GM12878 (cell line): ENCODE results near the gene APBA3. TPM values are rescaled to one million over a fixed set of nuclear protein-coding genes. Genes with fewer than 3 reads are reported as not detected.
A peak's percentile ranks its signal among the peaks of the same experiment; 100 is the strongest.

Source experiments
- ATF7 ChIP-seq: fragments of 450-650 bp; IDR thresholded peaks from 2 replicates; pipeline ENCODE4 v1.6.1; 2016; ENCODE audit warnings: low read depth, mild to moderate bottlenecking
- EED ChIP-seq: sonication (generic); IDR thresholded peaks from 2 replicates; pipeline ENCODE4 v1.6.1; 2016; ENCODE audit warnings: antibody characterized with exemption, low read depth
- HDAC2 ChIP-seq: fragments of 200-600 bp; sonication (generic); IDR thresholded peaks from 2 replicates; pipeline ENCODE4 v1.6.1; 2017
- IRF4 ChIP-seq: IDR thresholded peaks from 2 replicates; pipeline ENCODE4 v1.6.1; 2011; ENCODE audit warnings: low read depth, low read length
- NFXL1 ChIP-seq: fragments of 450-650 bp; IDR thresholded peaks from 2 replicates; pipeline ENCODE4 v1.6.1; 2017; ENCODE audit warnings: antibody characterized with exemption, mild to moderate bottlenecking, borderline replicate concordance
- NFYB ChIP-seq: IDR thresholded peaks from 2 replicates; pipeline ENCODE4 v1.6.1; 2011; ENCODE audit warnings: low read depth, mild to moderate bottlenecking, low read length, improper control_type of control experiment, moderate library complexity; ENCODE audit not compliant: insufficient read depth
- NR2F1 ChIP-seq: fragments of 450-650 bp; conservative IDR thresholded peaks from 2 replicates; pipeline ENCODE4 v1.6.1; 2017; ENCODE audit warnings: mild to moderate bottlenecking
- PAX8 ChIP-seq: fragments of 450-650 bp; IDR thresholded peaks from 2 replicates; pipeline ENCODE4 v1.6.1; 2017; ENCODE audit warnings: mild to moderate bottlenecking, moderate library complexity
- POLR2A ChIP-seq: IDR thresholded peaks from 2 replicates; pipeline ENCODE4 v1.6.1; 2011; ENCODE audit warnings: low read depth, mild to moderate bottlenecking, low read length
- RBBP5 ChIP-seq: fragments of 200-600 bp; sonication (generic); conservative IDR thresholded peaks from 2 replicates; pipeline ENCODE4 v1.6.1; 2016
- SIN3A ChIP-seq: IDR thresholded peaks from 2 replicates; pipeline ENCODE4 v1.6.1; 2012; ENCODE audit warnings: low read depth, low read length, improper control_type of control experiment
- SMAD1 ChIP-seq: fragments of 450-650 bp; IDR thresholded peaks from 2 replicates; pipeline ENCODE4 v1.6.1; 2018; ENCODE audit warnings: mild to moderate bottlenecking, low read depth; ENCODE audit not compliant: partially characterized antibody
- SREBF1 ChIP-seq: IDR thresholded peaks from 2 replicates; pipeline ENCODE4 v1.6.1; 2012; ENCODE audit warnings: mild to moderate bottlenecking, low read length
- STAT1 ChIP-seq: fragments of 450-650 bp; conservative IDR thresholded peaks from 2 replicates; pipeline ENCODE4 v1.6.1; 2014; ENCODE audit warnings: antibody characterized with exemption, mild to moderate bottlenecking
- STAT3 ChIP-seq: IDR thresholded peaks from 2 replicates; pipeline ENCODE4 v1.6.1; 2011; ENCODE audit warnings: low read depth, low read length, improper control_type of control experiment
- WRNIP1 ChIP-seq: IDR thresholded peaks from 2 replicates; pipeline ENCODE4 v1.6.1; 2011; ENCODE audit warnings: low read depth, low read length, improper control_type of control experiment, borderline replicate concordance
- ZNF217 ChIP-seq: fragments of 450-650 bp; IDR thresholded peaks from 2 replicates; pipeline ENCODE4 v1.6.1; 2017; ENCODE audit warnings: antibody characterized with exemption, mild to moderate bottlenecking
- polyA plus RNA-seq, 11 experiments: library from polyadenylated mRNA; depleted of rRNA in 4 of 11; unstranded in 6 of 11; stranded (reverse) in 5 of 11; fragments of >200 nt; fragmentation: Nextera tagmentation in 4 of 11; fragmentation: Illumina TruSeq in 1 of 11; extraction: Ambion mirVana in 4 of 11; extraction: Trizol in 1 of 11; gene quantifications; 1 replicate in 1 of 11; 2 replicates in 10 of 11; pipeline versions ENCODE4 v1.2.1 to v1.2.3, GENCODE V29; 2011 to 2016; ENCODE audit warnings: inconsistent platforms in 2 of 11, missing spikeins in 2 of 11, low read depth in 1 of 11
- total RNA-seq, 4 experiments: library from RNA; depleted of rRNA in 3 of 4; stranded (reverse); fragments of >200 nt in 3 of 4; fragmentation: Illumina TruSeq in 1 of 4; extraction: Trizol in 1 of 4; gene quantifications; 2 replicates each; pipeline versions ENCODE4 v1.2.1 to v1.2.3, GENCODE V29; 2013 to 2021
- TF ChIP-seq, protein P1 (sequence below), 3 experiments: IDR thresholded peaks in 2 of 3; conservative IDR thresholded peaks in 1 of 3; 2 replicates each; pipeline ENCODE4 v1.5.1; 2011; ENCODE audit warnings: low read depth in 3 of 3, low read length in 3 of 3, mild to moderate bottlenecking in 3 of 3, control low read depth in 2 of 3, moderate library complexity in 2 of 3, inconsistent platforms in 1 of 3, mixed read lengths in 1 of 3; ENCODE audit not compliant: control insufficient read depth in 2 of 3, insufficient read depth in 1 of 3; ENCODE audit errors: extremely low read depth in 1 of 3
- TF ChIP-seq, protein P2 (sequence below): IDR thresholded peaks from 2 replicates; pipeline ENCODE4 v1.6.1; 2011; ENCODE audit warnings: low read depth, low read length, improper control_type of control experiment, borderline replicate concordance
- TF ChIP-seq, protein P3 (sequence below): IDR thresholded peaks from 2 replicates; pipeline ENCODE4 v1.6.1; 2011; ENCODE audit warnings: borderline replicate concordance, low read depth, mild to moderate bottlenecking, moderate library complexity, mixed read lengths, low read length; ENCODE audit not compliant: insufficient read depth; ENCODE audit errors: extremely low read length
- TF ChIP-seq, protein P4 (sequence below): fragments of 450-650 bp; IDR thresholded peaks from 2 replicates; pipeline ENCODE4 v1.6.1; 2014; ENCODE audit warnings: mild to moderate bottlenecking
- TF ChIP-seq, protein P5 (sequence below): IDR thresholded peaks from 2 replicates; pipeline ENCODE4 v1.6.1; 2012; ENCODE audit warnings: mild to moderate bottlenecking, low read depth, low read length

Gene APBA3
- total and polyA plus RNA-seq, 10 of the 15 experiments (the other 5 are each of a cell fraction or from before 2014, with no cell fraction given): 0.31 to 36.4 (median 18.3) TPM

DNA sequence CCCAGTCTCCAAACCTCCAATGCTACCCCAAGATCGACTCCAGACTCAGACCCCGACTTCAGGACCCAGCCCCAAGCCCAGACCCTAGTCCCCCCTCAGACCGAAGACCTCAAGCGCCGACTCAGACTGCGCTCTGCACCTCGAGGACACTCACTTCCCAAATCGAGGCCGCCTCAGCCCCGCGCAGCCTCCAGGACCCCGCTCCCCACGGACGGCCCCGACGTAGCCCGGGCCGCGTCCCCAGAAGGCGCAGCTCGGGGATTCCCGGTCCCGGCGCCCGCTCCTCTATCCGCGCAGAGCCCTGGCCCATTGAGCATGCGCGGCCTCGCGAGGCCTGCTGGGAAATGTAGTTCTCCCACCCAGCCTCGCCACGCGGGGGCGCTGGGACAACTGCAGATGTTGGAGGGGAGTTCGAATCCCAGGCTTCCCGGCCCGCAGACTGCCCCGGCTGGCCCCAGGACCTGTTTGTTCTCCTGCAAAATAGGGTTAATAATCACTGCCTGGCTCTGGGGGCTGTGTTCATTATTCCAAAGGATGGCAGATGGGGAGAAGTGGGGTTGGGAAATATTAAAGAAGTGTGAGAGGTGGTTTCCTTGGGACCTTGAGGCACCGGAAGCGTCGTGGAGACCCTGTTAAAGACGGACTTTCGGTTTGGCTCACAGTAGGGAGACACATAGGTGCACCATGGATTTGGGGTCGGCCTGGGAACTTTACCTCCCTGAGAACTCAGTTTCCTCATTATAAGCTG, at the start of gene APBA3 (continued):
- TF ChIP-seq, protein P1, sequence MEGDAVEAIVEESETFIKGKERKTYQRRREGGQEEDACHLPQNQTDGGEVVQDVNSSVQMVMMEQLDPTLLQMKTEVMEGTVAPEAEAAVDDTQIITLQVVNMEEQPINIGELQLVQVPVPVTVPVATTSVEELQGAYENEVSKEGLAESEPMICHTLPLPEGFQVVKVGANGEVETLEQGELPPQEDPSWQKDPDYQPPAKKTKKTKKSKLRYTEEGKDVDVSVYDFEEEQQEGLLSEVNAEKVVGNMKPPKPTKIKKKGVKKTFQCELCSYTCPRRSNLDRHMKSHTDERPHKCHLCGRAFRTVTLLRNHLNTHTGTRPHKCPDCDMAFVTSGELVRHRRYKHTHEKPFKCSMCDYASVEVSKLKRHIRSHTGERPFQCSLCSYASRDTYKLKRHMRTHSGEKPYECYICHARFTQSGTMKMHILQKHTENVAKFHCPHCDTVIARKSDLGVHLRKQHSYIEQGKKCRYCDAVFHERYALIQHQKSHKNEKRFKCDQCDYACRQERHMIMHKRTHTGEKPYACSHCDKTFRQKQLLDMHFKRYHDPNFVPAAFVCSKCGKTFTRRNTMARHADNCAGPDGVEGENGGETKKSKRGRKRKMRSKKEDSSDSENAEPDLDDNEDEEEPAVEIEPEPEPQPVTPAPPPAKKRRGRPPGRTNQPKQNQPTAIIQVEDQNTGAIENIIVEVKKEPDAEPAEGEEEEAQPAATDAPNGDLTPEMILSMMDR (IDR thresholded peaks at IDR 0.05 in 2 of 3, conservative IDR thresholded peaks at IDR 0.05 in 1 of 3; ENCODE audit: control insufficient read depth in 2 of 3, extremely low read depth in 1 of 3, insufficient read depth in 1 of 3, low read depth in 3 of 3, low read length in 3 of 3): peak; percentile 78 to 88 (median 80)
- TF ChIP-seq ZNF217 (peak; percentile 97), STAT3 (no peak), PAX8 (no peak), STAT1 (0 out of 2 replicates have a peak, but pooled peaks have one; percentile 37), NFXL1 (no peak), WRNIP1 (peak; percentile 89; the same call in 1 of the 2 replicates), NR2F1 (no peak), HDAC2 (no peak), NFYB (no peak), IRF4 (no peak), RBBP5 (no peak), SREBF1 (peak; percentile 79), SMAD1 (peak; percentile 63), ATF7 (peak; percentile 48), EED (peak; percentile 17; the same call in 1 of the 2 replicates), SIN3A (no peak; the same call in 1 of the 2 replicates), POLR2A (peak; percentile 96)
- TF ChIP-seq, protein P2, sequence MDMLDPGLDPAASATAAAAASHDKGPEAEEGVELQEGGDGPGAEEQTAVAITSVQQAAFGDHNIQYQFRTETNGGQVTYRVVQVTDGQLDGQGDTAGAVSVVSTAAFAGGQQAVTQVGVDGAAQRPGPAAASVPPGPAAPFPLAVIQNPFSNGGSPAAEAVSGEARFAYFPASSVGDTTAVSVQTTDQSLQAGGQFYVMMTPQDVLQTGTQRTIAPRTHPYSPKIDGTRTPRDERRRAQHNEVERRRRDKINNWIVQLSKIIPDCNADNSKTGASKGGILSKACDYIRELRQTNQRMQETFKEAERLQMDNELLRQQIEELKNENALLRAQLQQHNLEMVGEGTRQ: no peak
- TF ChIP-seq, protein P3, sequence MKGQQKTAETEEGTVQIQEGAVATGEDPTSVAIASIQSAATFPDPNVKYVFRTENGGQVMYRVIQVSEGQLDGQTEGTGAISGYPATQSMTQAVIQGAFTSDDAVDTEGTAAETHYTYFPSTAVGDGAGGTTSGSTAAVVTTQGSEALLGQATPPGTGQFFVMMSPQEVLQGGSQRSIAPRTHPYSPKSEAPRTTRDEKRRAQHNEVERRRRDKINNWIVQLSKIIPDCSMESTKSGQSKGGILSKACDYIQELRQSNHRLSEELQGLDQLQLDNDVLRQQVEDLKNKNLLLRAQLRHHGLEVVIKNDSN: no peak
- TF ChIP-seq, protein P4, sequence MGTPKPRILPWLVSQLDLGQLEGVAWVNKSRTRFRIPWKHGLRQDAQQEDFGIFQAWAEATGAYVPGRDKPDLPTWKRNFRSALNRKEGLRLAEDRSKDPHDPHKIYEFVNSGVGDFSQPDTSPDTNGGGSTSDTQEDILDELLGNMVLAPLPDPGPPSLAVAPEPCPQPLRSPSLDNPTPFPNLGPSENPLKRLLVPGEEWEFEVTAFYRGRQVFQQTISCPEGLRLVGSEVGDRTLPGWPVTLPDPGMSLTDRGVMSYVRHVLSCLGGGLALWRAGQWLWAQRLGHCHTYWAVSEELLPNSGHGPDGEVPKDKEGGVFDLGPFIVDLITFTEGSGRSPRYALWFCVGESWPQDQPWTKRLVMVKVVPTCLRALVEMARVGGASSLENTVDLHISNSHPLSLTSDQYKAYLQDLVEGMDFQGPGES: peak; percentile 19; the same call in 1 of the 2 replicates
- TF ChIP-seq, protein P5, sequence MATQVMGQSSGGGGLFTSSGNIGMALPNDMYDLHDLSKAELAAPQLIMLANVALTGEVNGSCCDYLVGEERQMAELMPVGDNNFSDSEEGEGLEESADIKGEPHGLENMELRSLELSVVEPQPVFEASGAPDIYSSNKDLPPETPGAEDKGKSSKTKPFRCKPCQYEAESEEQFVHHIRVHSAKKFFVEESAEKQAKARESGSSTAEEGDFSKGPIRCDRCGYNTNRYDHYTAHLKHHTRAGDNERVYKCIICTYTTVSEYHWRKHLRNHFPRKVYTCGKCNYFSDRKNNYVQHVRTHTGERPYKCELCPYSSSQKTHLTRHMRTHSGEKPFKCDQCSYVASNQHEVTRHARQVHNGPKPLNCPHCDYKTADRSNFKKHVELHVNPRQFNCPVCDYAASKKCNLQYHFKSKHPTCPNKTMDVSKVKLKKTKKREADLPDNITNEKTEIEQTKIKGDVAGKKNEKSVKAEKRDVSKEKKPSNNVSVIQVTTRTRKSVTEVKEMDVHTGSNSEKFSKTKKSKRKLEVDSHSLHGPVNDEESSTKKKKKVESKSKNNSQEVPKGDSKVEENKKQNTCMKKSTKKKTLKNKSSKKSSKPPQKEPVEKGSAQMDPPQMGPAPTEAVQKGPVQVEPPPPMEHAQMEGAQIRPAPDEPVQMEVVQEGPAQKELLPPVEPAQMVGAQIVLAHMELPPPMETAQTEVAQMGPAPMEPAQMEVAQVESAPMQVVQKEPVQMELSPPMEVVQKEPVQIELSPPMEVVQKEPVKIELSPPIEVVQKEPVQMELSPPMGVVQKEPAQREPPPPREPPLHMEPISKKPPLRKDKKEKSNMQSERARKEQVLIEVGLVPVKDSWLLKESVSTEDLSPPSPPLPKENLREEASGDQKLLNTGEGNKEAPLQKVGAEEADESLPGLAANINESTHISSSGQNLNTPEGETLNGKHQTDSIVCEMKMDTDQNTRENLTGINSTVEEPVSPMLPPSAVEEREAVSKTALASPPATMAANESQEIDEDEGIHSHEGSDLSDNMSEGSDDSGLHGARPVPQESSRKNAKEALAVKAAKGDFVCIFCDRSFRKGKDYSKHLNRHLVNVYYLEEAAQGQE: no peak
